HG03064 (cell line): Measurements from ENCODE around the gene ARFGEF3.

ENCODE experiments used
- ATAC-seq: cut with Tn5 transposase; IDR thresholded peaks from one replicate; pipeline ENCODE4 v1.9.1; 2021; ENCODE audit warnings: low read depth; ENCODE audit not compliant: unreplicated experiment

Gene ARFGEF3

GRCh38 chr6:138386897-138387296 lies 225.2 kb downstream of the ARFGEF3 start:
- ATAC-seq: no peak

- ATAC-seq: no peak
Measured at GRCh38 chr6:138387577-138388368, 226.0 kb downstream of the ARFGEF3 start.

- ATAC-seq: no peak
Measured at GRCh38 chr6:138389551-138389950, 227.8 kb downstream of the ARFGEF3 start.
